NB4 (cell line): Measurements from ENCODE around the gene AKAP6.

ENCODE experiments used
- CTCF ChIP-seq: IDR thresholded peaks from one replicate; pipeline ENCODE4 v1.5.1; 2012; ENCODE audit warnings: low read depth, low read length
- MAX ChIP-seq: IDR thresholded peaks from 2 replicates; pipeline ENCODE4 v1.6.1; 2011; ENCODE audit warnings: low read depth, low read length

GRCh38 chr14:32400480-32400879, 71.4 kb downstream of the AKAP6 start:
- TF ChIP-seq CTCF (no peak), MAX (no peak)
